Measurements from ENCODE around the gene MXI1.

DNA sequence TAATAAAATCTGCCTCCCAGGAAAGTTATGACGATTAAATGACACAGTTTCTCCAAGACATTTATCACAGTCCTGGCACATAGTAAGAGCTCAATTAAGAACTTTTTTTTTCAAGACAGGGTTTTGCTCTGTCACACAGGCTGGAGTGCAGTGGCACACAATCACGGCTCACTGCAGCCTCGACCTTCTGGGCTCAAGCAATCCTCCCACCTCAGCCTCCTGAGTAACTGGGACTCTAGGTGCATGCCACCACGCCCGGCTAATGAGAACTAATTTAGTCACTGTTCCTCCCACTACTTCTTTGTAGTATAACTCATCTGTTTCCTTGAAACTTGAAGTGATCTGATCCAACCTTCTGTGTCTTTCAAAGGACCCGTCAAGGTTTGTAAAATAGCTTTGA, 42.2 kb upstream of the MXI1 start:
- TF ChIP-seq ZFX (IDR thresholded peaks at IDR 0.05), result no peak
- TF ChIP-seq, protein P1, sequence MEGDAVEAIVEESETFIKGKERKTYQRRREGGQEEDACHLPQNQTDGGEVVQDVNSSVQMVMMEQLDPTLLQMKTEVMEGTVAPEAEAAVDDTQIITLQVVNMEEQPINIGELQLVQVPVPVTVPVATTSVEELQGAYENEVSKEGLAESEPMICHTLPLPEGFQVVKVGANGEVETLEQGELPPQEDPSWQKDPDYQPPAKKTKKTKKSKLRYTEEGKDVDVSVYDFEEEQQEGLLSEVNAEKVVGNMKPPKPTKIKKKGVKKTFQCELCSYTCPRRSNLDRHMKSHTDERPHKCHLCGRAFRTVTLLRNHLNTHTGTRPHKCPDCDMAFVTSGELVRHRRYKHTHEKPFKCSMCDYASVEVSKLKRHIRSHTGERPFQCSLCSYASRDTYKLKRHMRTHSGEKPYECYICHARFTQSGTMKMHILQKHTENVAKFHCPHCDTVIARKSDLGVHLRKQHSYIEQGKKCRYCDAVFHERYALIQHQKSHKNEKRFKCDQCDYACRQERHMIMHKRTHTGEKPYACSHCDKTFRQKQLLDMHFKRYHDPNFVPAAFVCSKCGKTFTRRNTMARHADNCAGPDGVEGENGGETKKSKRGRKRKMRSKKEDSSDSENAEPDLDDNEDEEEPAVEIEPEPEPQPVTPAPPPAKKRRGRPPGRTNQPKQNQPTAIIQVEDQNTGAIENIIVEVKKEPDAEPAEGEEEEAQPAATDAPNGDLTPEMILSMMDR (conservative IDR thresholded peaks at IDR 0.05), result no peak
